H1 (cell line): Measurements from ENCODE around the gene GYPC. TPM values are rescaled to one million over a fixed set of nuclear protein-coding genes. Genes with fewer than 3 reads are reported as not detected.

Experiments
- CEBPB ChIP-seq: IDR thresholded peaks from 2 replicates; pipeline ENCODE4 v1.6.1; 2012; ENCODE audit warnings: low read depth, low read length
- KDM4A ChIP-seq: IDR thresholded peaks from one replicate; pipeline ENCODE4 v1.7.1; 2012; ENCODE audit warnings: low read depth, mild to moderate bottlenecking, moderate library complexity, low read length, inconsistent platforms; ENCODE audit not compliant: severe bottlenecking
- polyA plus RNA-seq, 7 experiments: library from polyadenylated mRNA; depleted of rRNA in 3 of 7; stranded (reverse) in 5 of 7; unstranded in 2 of 7; fragments of >200 nt in 5 of 7; fragments of 200-250 nt in 2 of 7; gene quantifications; 1 replicate in 5 of 7; 2 replicates in 1 of 7; 4 replicates in 1 of 7; pipeline versions ENCODE4 v1.2.1 to v1.2.3, GENCODE V29; 2011 to 2013; ENCODE audit warnings: missing spikeins in 2 of 7, mixed read lengths in 2 of 7
- total RNA-seq: library from RNA; stranded (reverse); fragmentation: NEBNext Ultra II Directional; extraction: Animal tissue kit (Norgen Biotek cat#: 25700); gene quantifications from 2 replicates; pipeline ENCODE4 v1.2.1, GENCODE V29; 2021

GYPC gene
- total and polyA plus RNA-seq, 2 of the 8 experiments (the other 6 are each of a cell fraction or from before 2014, with no cell fraction given) = 26.8 to 53.6 TPM

- TF ChIP-seq CEBPB (no peak), KDM4A (no peak)
These were observed 59.2 kb downstream of the GYPC start (continued) for GRCh38 chr2:126715111-126715510.
